Neural cell (in vitro differentiated cells): ENCODE data around the gene SPAM1.

Experiments
- EP300 ChIP-seq: fragments of 450-650 bp; conservative IDR thresholded peaks from 2 replicates; pipeline ENCODE4 v1.6.1; 2014; ENCODE audit warnings: antibody characterized with exemption, mild to moderate bottlenecking, moderate library complexity; ENCODE audit not compliant: poor library complexity, severe bottlenecking
- EZH2 ChIP-seq: fragments of 200-600, 300-800 bp; shearing (Covaris generic), sonication (generic); IDR thresholded peaks from 2 replicates; pipeline ENCODE4 v1.6.1; 2014; ENCODE audit warnings: antibody characterized with exemption, low read length, borderline replicate concordance, mild to moderate bottlenecking; ENCODE audit not compliant: insufficient read depth, poor library complexity, severe bottlenecking
- MXI1 ChIP-seq: fragments of 450-650 bp; conservative IDR thresholded peaks from 2 replicates; pipeline ENCODE4 v1.6.1; 2014; ENCODE audit warnings: antibody characterized with exemption, mild to moderate bottlenecking; ENCODE audit not compliant: poor library complexity, severe bottlenecking
- POLR2AphosphoS5 ChIP-seq: IDR thresholded peaks from 2 replicates; pipeline ENCODE4 v1.6.1; 2012
- TF ChIP-seq, protein P1 (sequence below): fragments of 450-650 bp; IDR thresholded peaks from 2 replicates; pipeline ENCODE4 v1.5.1; 2014; ENCODE audit warnings: antibody characterized with exemption, mild to moderate bottlenecking, moderate library complexity; ENCODE audit not compliant: poor library complexity, severe bottlenecking

DNA sequence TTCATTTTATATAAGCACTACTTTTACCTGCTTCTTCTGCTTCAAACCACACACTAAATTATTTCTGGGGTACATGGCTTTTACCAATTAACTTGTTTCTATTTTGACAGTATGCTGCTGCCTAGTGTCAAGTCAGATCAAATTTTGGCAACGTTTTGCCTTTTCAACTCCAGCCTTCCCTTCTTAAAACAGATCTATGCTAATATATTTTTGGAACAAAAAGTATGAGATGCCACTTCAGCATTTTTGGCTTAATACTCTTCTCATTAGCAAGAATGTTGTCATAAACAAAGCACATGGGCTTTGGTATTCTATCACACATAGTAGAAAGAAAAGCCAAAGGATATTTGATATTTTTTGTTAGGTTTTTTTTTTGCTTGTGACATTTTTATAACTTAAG, 47.8 kb downstream of the SPAM1 start:
- TF ChIP-seq, protein P1, sequence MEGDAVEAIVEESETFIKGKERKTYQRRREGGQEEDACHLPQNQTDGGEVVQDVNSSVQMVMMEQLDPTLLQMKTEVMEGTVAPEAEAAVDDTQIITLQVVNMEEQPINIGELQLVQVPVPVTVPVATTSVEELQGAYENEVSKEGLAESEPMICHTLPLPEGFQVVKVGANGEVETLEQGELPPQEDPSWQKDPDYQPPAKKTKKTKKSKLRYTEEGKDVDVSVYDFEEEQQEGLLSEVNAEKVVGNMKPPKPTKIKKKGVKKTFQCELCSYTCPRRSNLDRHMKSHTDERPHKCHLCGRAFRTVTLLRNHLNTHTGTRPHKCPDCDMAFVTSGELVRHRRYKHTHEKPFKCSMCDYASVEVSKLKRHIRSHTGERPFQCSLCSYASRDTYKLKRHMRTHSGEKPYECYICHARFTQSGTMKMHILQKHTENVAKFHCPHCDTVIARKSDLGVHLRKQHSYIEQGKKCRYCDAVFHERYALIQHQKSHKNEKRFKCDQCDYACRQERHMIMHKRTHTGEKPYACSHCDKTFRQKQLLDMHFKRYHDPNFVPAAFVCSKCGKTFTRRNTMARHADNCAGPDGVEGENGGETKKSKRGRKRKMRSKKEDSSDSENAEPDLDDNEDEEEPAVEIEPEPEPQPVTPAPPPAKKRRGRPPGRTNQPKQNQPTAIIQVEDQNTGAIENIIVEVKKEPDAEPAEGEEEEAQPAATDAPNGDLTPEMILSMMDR: no peak
- TF ChIP-seq EZH2 (no peak), MXI1 (no peak), POLR2AphosphoS5 (no peak), EP300 (no peak)
